ENCODE data around the gene CARD19. TPM values are rescaled to one million over a fixed set of nuclear protein-coding genes. Genes with fewer than 3 reads are reported as not detected.

Gene CARD19
- total RNA-seq, 1 donor from 2014 or later = 13.2 TPM

DNA sequence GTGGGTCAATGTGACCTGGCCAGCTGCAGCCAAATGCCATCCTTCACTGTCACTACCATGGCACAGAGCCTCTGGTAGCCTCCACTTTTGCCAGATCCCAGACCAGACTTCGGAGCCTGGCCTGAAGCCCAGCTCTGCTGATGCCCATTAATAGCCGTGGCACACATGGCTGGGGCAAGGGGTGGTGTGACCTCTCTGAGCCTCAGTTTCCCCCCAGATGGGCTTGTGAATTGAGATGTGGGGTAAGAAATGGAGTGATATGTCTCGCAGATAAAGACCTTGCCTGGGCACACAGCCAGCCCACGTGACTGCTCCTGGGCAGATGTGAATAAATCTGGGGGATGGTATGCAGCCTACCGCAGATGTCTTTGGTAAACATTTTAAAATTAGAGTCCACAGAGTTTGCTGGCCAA is 23.6 kb upstream of the CARD19 start:
- DNase-seq (ENCODE audit: low spot score) = no peak
- no peaks in the 10 kb centered on the region for H3K9me3 Mint-ChIP-seq (ENCODE audit: unreplicated experiment)
- H3K4me1 Mint-ChIP-seq (ENCODE audit: unreplicated experiment) = no peaks in the 10 kb centered on the region
- H3K27me3 Mint-ChIP-seq (ENCODE audit: unreplicated experiment) = peaks cover 1% of the 10 kb centered on the region
- TF ChIP-seq, protein P1, sequence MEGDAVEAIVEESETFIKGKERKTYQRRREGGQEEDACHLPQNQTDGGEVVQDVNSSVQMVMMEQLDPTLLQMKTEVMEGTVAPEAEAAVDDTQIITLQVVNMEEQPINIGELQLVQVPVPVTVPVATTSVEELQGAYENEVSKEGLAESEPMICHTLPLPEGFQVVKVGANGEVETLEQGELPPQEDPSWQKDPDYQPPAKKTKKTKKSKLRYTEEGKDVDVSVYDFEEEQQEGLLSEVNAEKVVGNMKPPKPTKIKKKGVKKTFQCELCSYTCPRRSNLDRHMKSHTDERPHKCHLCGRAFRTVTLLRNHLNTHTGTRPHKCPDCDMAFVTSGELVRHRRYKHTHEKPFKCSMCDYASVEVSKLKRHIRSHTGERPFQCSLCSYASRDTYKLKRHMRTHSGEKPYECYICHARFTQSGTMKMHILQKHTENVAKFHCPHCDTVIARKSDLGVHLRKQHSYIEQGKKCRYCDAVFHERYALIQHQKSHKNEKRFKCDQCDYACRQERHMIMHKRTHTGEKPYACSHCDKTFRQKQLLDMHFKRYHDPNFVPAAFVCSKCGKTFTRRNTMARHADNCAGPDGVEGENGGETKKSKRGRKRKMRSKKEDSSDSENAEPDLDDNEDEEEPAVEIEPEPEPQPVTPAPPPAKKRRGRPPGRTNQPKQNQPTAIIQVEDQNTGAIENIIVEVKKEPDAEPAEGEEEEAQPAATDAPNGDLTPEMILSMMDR (IDR thresholded peaks at IDR 0.05; ENCODE audit: unreplicated experiment) = no peak
- no peaks in the 10 kb centered on the region for H3K36me3 Mint-ChIP-seq (ENCODE audit: low read depth, unreplicated experiment)
- H3K4me3 Mint-ChIP-seq (ENCODE audit: unreplicated experiment) = no peak overlapping the region
- no peak overlapping the region for H3K27ac Mint-ChIP-seq (ENCODE audit: unreplicated experiment)

DNA sequence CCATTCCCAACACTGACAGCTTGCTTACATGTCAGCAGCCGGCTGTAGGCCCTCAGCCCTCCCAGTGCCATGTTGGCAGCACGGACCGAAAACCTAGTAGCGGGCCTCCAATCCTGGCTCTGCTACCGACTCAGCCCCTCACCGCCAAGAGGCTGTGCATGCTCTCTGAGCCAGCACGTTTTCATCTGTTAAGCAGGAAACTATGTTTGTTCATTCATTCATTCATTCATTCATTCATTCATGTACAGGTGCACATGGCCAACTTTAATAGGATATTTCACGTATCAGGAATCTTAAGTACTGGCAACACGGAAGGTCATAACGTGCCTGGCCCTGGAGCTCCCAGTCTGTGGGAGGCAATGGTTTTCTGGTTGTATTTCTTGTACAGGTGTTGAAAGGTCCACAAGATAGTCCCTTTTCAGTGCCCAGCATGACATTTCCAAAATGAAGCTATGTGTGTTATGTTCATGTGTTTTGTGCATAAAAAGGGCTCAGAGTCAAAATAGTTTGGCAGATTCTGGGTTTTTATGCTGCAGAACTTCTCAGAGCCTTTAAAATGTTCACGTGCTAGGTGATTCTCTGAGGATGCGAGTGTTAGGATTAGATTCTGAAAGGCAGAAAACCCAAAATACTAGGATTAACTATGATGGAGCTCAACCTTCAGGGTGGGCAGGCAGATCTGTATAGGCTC is 19.8 kb upstream of the CARD19 start:
- no peak overlapping the region for H3K27ac Mint-ChIP-seq (ENCODE audit: unreplicated experiment)
- no peak overlapping the region for H3K4me3 Mint-ChIP-seq (ENCODE audit: unreplicated experiment)
- TF ChIP-seq, protein P1 (IDR thresholded peaks at IDR 0.05; ENCODE audit: unreplicated experiment) = no peak
- H3K4me1 Mint-ChIP-seq (ENCODE audit: unreplicated experiment) = no peaks in the 10 kb centered on the region
- no peaks in the 10 kb centered on the region for H3K27me3 Mint-ChIP-seq (ENCODE audit: unreplicated experiment)
- no peak for DNase-seq (ENCODE audit: low spot score)
- no peaks in the 10 kb centered on the region for H3K9me3 Mint-ChIP-seq (ENCODE audit: unreplicated experiment)
- no peaks in the 10 kb centered on the region for H3K36me3 Mint-ChIP-seq (ENCODE audit: low read depth, unreplicated experiment)

DNA sequence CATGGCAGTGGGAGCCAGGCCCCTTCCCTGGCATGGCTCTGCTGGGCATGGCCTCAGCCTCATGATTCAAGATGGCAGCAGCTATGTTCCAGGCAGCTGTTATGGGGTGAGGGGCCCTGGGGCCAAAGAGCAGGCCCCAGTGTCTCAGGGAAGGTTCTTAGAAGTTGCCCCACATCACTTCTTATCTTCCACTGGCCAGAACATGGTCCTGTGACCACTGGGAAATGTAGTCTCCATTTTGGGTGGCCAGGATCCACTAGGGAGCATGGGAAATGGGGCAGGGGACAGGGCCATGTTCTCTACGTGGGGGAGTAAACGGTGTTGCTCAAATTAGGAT is 19.3 kb upstream of the CARD19 start:
- Mint-ChIP-seq H3K27me3 (ENCODE audit: unreplicated experiment) (no peaks in the 10 kb centered on the region), H3K4me3 (ENCODE audit: unreplicated experiment) (no peak overlapping the region), H3K4me1 (ENCODE audit: unreplicated experiment) (no peaks in the 10 kb centered on the region), H3K36me3 (ENCODE audit: low read depth, unreplicated experiment) (no peaks in the 10 kb centered on the region), H3K27ac (ENCODE audit: unreplicated experiment) (no peak overlapping the region), H3K9me3 (ENCODE audit: unreplicated experiment) (no peaks in the 10 kb centered on the region)
- TF ChIP-seq, protein P1 (IDR thresholded peaks at IDR 0.05; ENCODE audit: unreplicated experiment) = no peak
- DNase-seq (ENCODE audit: low spot score) = no peak

DNA sequence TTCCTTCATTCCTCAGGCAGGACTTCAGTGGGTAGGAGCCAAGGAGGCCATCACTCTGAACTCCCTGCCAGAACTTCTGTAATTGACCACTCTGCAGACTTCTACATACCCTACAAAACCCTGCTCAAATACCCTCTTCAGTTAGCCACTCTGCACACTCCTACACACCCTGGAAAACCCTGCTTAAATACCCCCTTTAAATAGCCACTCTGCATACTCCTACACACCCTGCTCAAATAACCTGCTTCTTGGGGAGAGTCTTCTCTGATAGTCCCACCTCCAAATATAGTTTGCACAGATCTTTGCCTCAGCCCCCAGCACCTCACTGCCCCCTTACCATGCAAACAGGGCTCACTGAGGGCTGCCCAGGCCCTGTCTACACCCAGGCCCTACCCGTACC is 18.6 kb upstream of the CARD19 start:
- TF ChIP-seq, protein P1 (IDR thresholded peaks at IDR 0.05; ENCODE audit: unreplicated experiment) = no peak
- Mint-ChIP-seq H3K27me3 (ENCODE audit: unreplicated experiment) (no peaks in the 10 kb centered on the region), H3K9me3 (ENCODE audit: unreplicated experiment) (no peaks in the 10 kb centered on the region), H3K4me3 (ENCODE audit: unreplicated experiment) (no peak overlapping the region), H3K36me3 (ENCODE audit: low read depth, unreplicated experiment) (no peaks in the 10 kb centered on the region), H3K4me1 (ENCODE audit: unreplicated experiment) (no peaks in the 10 kb centered on the region), H3K27ac (ENCODE audit: unreplicated experiment) (no peak overlapping the region)
- DNase-seq (ENCODE audit: low spot score) = no peak

DNA sequence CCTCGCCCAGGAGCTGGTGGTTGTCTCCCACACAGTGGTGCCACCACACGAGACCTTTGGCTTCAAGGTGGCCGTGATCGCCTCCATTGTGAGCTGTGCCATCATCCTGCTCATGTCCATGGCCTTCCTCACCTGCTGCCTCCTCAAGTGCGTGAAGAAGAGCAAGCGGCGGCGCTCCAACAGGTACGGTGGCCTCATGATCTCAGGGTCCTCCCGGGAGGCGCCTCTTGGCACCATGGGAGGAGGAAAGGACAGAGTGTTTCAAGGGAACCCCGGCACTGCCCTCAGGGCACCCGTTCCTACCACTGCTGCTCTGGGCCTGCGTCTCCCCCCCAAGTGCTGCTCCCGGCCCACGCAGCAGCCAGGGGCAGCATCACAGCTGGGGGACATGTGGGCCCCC is 18.2 kb upstream of the CARD19 start:
- Mint-ChIP-seq H3K27me3 (ENCODE audit: unreplicated experiment) (no peaks in the 10 kb centered on the region), H3K4me3 (ENCODE audit: unreplicated experiment) (no peak overlapping the region), H3K4me1 (ENCODE audit: unreplicated experiment) (no peaks in the 10 kb centered on the region), H3K27ac (ENCODE audit: unreplicated experiment) (no peak overlapping the region), H3K9me3 (ENCODE audit: unreplicated experiment) (no peaks in the 10 kb centered on the region), H3K36me3 (ENCODE audit: low read depth, unreplicated experiment) (no peaks in the 10 kb centered on the region)
- DNase-seq (ENCODE audit: low spot score) = no peak
- TF ChIP-seq, protein P1 (IDR thresholded peaks at IDR 0.05; ENCODE audit: unreplicated experiment) = no peak

Measured in endothelial cell (in vitro differentiated cells).